ENCODE data around the gene ZNF684.

The ZNF684 gene

GRCh38 chr1:40575336-40575735 lies 43.9 kb downstream of the ZNF684 start:
- DNase-seq (ENCODE audit: low read depth in 1 of 2, low spot score in 1 of 2): no peak
- TF ChIP-seq CTCF (IDR thresholded peaks at IDR 0.05; ENCODE audit: insufficient read depth, low read length) (no peak), GABPA (IDR thresholded peaks at IDR 0.05; ENCODE audit: low read depth) (no peak), POLR2AphosphoS5 (IDR thresholded peaks at IDR 0.05; ENCODE audit: low read depth) (no peak), REST (IDR thresholded peaks at IDR 0.05; ENCODE audit: insufficient replicate concordance, low read depth) (no peak), SPI1 (IDR thresholded peaks at IDR 0.05; ENCODE audit: borderline replicate concordance, low read depth) (no peak)
- no peak overlapping the region for H3K27ac ChIP-seq (replicated peaks)
- no peaks in the 10 kb centered on the region for H3K27me3 ChIP-seq (ENCODE audit: insufficient read depth, poor library complexity, severe bottlenecking)
- no peak overlapping the region for H3K4me3 ChIP-seq (replicated peaks; ENCODE audit: insufficient read depth, low read length)

DNA sequence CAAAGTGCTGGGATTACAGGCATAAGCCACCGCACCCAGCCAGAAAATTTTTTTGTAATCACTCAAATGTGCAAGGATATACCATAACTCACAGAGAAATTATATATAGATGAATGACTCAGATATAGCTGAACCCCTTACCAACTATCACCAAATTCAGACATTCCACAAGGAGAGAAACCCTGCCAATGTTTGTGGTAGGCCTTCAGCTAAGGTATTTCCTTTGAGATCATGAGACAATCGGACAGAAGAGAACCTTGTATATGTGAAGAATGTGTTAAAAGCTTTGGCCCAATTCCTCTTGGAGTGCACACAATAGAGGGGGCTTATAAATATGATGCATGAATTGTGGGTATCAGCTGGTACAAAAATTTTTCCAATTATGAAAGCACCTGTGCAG lies 50.7 kb downstream of the ZNF684 start:
- Histone ChIP-seq H3K4me3 (replicated peaks; ENCODE audit: insufficient read depth, low read length) (no peak overlapping the region), H3K27me3 (ENCODE audit: insufficient read depth, poor library complexity, severe bottlenecking) (no peaks in the 10 kb centered on the region), H3K27ac (replicated peaks) (no peak overlapping the region)
- DNase-seq (ENCODE audit: low read depth in 1 of 2, low spot score in 1 of 2): no peak
- no peak for TF ChIP-seq SPI1 (IDR thresholded peaks at IDR 0.05; ENCODE audit: borderline replicate concordance, low read depth)

- no peak for DNase-seq (ENCODE audit: low read depth in 1 of 2, low spot score in 1 of 2)
Measured at GRCh38 chr1:40583980-40584379, 52.5 kb downstream of the ZNF684 start.

More at GRCh38 chr1:40583980-40584379, 52.5 kb downstream of the ZNF684 start:
- no peak for TF ChIP-seq SPI1 (IDR thresholded peaks at IDR 0.05; ENCODE audit: borderline replicate concordance, low read depth)
- no peak for TF ChIP-seq CTCF (IDR thresholded peaks at IDR 0.05; ENCODE audit: insufficient read depth, low read length)
- no peak for TF ChIP-seq GABPA (IDR thresholded peaks at IDR 0.05; ENCODE audit: low read depth)
- no peak for TF ChIP-seq POLR2AphosphoS5 (IDR thresholded peaks at IDR 0.05; ENCODE audit: low read depth)
- TF ChIP-seq REST (IDR thresholded peaks at IDR 0.05; ENCODE audit: insufficient replicate concordance, low read depth): no peak
- no peaks in the 10 kb centered on the region for H3K27me3 ChIP-seq (ENCODE audit: insufficient read depth, poor library complexity, severe bottlenecking)
- H3K27ac ChIP-seq (replicated peaks): no peak overlapping the region
- H3K4me3 ChIP-seq (replicated peaks; ENCODE audit: insufficient read depth, low read length): no peak overlapping the region

Measured in HL-60 (cell line).